PFSK-1 (cell line): Measurements from ENCODE around the gene MYT1.

Experiments
- POLR2AphosphoS5 ChIP-seq: IDR thresholded peaks from 2 replicates; pipeline ENCODE4 v1.6.1; 2012; ENCODE audit warnings: low read depth, mild to moderate bottlenecking, control low read depth, low read length, moderate library complexity
- REST ChIP-seq, 2 experiments: IDR thresholded peaks; 2 replicates each; pipeline versions ENCODE4 v1.6.1 to v1.8.0; 2011 to 2012; ENCODE audit warnings: low read depth in 2 of 2, low read length in 2 of 2, control low read depth in 1 of 2, inconsistent platforms in 1 of 2, mild to moderate bottlenecking in 1 of 2, moderate library complexity in 1 of 2; ENCODE audit not compliant: insufficient read depth in 1 of 2

- no peak for TF ChIP-seq POLR2AphosphoS5
- no peak for TF ChIP-seq REST (IDR thresholded peaks at IDR 0.05; ENCODE audit: insufficient read depth in 1 of 2, low read depth in 2 of 2, low read length in 2 of 2)
Measured at GRCh38 chr20:64261138-64261537, 96.9 kb downstream of the MYT1 start.
